ENCODE data around the gene AQP12B. TPM values are rescaled to one million over a fixed set of nuclear protein-coding genes. Genes with fewer than 3 reads are reported as not detected.

AQP12B gene
- total RNA-seq, 2 donors from 2014 or later = not detected

DNA sequence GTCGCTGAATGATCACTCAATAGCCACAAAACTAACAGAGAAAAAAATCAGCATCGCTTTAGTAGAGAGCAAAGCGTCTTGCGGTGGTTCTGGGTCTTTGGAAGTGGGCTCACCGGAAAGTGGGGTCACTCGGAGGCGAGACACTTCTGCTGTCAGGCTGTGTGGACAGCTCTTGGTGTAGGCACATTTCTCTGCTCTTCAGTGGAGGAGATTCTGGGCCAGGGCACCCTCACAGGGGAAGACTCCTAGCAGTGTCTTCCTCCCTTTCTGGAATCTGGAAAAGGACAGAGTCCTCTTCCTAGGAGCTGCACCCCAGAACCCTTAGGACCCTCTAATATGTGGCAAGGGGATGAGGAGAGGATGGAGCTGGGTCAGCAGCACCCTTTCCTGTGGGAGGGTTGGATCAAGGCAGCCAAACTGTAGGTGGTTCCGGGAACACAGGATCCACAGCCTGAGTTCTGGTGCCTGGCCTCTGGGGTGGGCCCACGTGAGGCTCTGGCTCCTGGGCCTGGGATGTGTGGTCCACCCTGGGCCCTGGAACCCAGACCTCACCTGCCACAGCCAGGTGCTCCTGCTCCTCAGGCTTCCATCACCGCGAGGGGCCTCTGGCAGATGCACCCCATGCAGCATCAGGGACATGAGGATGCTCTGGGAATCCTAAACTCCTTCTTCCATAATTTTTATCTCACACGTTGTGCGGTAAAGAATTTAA, 32.3 kb downstream of the AQP12B start:
- Mint-ChIP-seq H3K27me3 (ENCODE audit: low read depth) (peaks cover 46% of the 10 kb centered on the region), H3K4me1 (ENCODE audit: low read depth) (no peaks in the 10 kb centered on the region), H3K4me3 (no peak overlapping the region), H3K9me3 (no peaks in the 10 kb centered on the region), H3K36me3 (ENCODE audit: insufficient read depth in 2 of 2) (no peaks in the 10 kb centered on the region), H3K27ac (no peak overlapping the region)
- no peak for DNase-seq
- no peak for ATAC-seq (replicated peaks in 1 of 2)

DNA sequence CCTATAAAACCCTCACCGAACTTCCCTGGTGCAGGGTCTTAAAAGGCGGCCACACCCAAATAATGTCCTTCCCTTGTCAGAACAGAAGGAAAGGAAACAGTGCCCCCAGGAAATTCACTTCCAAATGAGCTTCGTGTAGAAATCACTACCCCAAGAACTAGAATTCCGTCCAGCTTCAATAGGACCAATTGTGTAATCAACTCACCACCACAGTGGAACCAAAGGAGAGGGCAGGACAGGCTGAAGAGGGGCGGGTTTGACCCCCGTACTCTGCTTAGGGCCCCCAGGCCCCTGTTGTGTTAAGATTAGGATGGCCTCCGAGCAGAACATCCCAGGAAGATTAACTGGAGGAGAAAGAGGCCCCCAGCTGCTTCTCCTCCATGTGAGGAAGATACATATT, 33.4 kb downstream of the AQP12B start:
- H3K4me3 Mint-ChIP-seq = no peak overlapping the region
- no peaks in the 10 kb centered on the region for H3K9me3 Mint-ChIP-seq
- H3K36me3 Mint-ChIP-seq (ENCODE audit: insufficient read depth in 2 of 2) = no peaks in the 10 kb centered on the region
- no peak overlapping the region for H3K27ac Mint-ChIP-seq
- no peaks in the 10 kb centered on the region for H3K4me1 Mint-ChIP-seq (ENCODE audit: low read depth)
- ATAC-seq (replicated peaks in 1 of 2) (no peak), DNase-seq (no peak)
- peaks cover 38% of the 10 kb centered on the region for H3K27me3 Mint-ChIP-seq (ENCODE audit: low read depth)

DNA sequence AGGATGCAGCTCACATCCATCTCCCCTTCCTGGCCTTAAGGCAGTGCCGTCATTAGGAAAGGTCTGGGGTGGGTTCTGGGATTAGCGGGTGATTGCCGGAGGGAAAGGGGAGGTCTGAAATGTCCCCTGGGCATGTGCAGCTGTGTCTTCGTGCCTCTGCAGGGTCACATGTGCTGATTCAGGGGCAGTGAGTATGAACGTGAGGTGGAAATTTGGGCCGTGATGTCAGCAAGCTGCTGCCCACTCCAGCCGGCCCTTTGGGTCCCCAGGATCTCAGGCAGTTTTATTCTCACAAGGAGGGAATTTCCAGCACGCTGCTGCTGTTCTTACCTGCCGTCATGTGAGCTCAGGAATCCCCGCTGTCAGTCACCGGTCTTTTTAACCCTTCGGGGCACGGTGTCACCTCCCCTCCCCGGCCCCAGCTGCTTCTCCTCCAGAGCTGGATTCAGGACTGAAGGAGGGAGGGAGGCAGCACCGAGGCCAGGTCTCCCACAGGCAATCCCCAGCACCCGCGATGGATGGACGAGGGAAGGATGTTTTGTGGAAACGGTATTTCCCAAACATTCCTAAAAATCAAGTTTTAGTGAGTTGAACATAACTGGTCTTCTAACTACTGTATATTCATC, 33.9 kb downstream of the AQP12B start:
- no peaks in the 10 kb centered on the region for H3K36me3 Mint-ChIP-seq (ENCODE audit: insufficient read depth in 2 of 2)
- H3K9me3 Mint-ChIP-seq = no peaks in the 10 kb centered on the region
- DNase-seq (no peak), ATAC-seq (replicated peaks in 1 of 2) (no peak)
- no peak overlapping the region for H3K4me3 Mint-ChIP-seq
- H3K27ac Mint-ChIP-seq = no peak overlapping the region
- no peaks in the 10 kb centered on the region for H3K4me1 Mint-ChIP-seq (ENCODE audit: low read depth)
- H3K27me3 Mint-ChIP-seq (ENCODE audit: low read depth) = peaks cover 37% of the 10 kb centered on the region

- Mint-ChIP-seq H3K36me3 (ENCODE audit: insufficient read depth in 2 of 2) (no peaks in the 10 kb centered on the region), H3K27me3 (ENCODE audit: low read depth) (peaks cover 31% of the 10 kb centered on the region), H3K4me1 (ENCODE audit: low read depth) (no peaks in the 10 kb centered on the region), H3K4me3 (no peak overlapping the region), H3K27ac (no peak overlapping the region), H3K9me3 (no peaks in the 10 kb centered on the region)
- ATAC-seq (replicated peaks in 1 of 2) (no peak), DNase-seq (no peak)
These were observed 34.5 kb downstream of the AQP12B start for GRCh38 chr2:240648155-240648649.

- no peaks in the 10 kb centered on the region for H3K9me3 Mint-ChIP-seq
- no peak overlapping the region for H3K4me3 Mint-ChIP-seq
- DNase-seq (no peak), ATAC-seq (replicated peaks in 1 of 2) (no peak)
- peaks cover 29% of the 10 kb centered on the region for H3K27me3 Mint-ChIP-seq (ENCODE audit: low read depth)
- no peak overlapping the region for H3K27ac Mint-ChIP-seq
- no peaks in the 10 kb centered on the region for H3K4me1 Mint-ChIP-seq (ENCODE audit: low read depth)
- no peaks in the 10 kb centered on the region for H3K36me3 Mint-ChIP-seq (ENCODE audit: insufficient read depth in 2 of 2)
These were observed 35.1 kb downstream of the AQP12B start for GRCh38 chr2:240647503-240648154.

DNA sequence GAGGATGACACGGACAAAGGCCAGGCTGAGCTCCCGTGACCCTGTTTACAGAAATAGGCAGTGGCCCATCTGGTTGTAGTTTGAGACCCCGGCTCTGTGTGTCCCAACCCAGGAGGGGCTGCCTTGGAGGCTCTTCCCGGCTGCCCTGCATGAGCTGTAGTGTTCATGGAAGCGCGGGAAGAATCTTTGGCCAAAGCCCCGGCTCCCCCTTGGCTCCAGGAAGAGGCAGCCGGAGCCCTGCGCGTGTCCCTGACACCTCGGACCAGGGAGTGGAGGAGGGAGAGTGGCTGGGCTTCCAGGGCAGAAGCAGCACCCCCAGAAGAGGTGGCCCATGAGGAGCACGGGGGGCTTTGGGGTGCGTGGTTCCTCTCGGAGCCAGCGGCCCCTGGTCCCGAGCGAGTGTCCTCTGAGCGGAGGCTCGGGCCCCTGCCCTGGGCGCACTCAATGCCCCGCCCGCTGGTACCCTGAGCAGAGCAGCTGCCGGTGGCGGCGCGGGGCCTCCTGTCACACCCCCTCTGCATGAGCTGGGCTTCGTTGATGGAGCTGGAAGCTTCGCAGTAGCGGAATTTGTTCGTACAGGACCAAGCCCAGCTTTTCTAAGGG, 35.7 kb downstream of the AQP12B start:
- Mint-ChIP-seq H3K27me3 (ENCODE audit: low read depth) (peaks cover 26% of the 10 kb centered on the region), H3K27ac (no peak overlapping the region), H3K4me1 (ENCODE audit: low read depth) (no peaks in the 10 kb centered on the region), H3K36me3 (ENCODE audit: insufficient read depth in 2 of 2) (no peaks in the 10 kb centered on the region), H3K9me3 (no peaks in the 10 kb centered on the region), H3K4me3 (no peak overlapping the region)
- DNase-seq (no peak), ATAC-seq (replicated peaks in 1 of 2) (no peak)

DNA sequence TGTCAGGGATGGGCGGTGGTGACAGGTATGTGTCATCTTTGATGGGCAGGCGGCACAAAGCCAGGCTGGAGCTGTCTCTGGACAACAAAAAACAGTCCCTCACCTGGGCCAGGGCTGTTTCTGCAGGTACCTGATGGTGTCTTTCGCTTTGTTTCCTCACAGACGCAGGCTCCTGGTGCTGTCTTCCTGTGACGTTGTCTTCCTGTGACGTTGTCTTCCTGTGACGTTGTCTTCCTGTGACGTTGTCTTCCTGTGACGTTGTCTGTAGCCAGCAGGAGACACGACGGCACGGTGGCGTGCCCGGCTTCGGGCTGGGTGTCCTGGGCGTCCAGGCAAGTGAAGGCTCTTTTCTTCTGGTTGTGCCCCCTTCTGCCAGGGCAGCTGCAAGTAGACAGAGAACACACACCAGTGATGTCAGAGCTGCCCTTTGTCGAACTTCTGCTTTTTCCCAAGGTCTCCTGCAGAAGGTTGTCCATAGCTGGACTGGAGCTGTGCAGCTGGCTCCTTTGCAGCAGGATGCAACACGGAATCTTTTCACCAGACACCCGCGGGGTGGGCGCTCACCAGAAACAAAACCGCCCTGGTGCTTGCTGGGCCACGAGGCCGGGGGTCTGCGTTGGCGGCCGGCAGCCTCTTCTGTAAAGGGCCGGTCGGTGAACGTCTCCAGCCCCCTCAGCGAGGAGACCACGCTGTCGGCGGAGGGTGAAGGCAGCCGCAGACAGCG, 36.3 kb downstream of the AQP12B start:
- no peaks in the 10 kb centered on the region for H3K4me1 Mint-ChIP-seq (ENCODE audit: low read depth)
- no peak for DNase-seq
- no peaks in the 10 kb centered on the region for H3K36me3 Mint-ChIP-seq (ENCODE audit: insufficient read depth in 2 of 2)
- H3K4me3 Mint-ChIP-seq = no peak overlapping the region
- no peak overlapping the region for H3K27ac Mint-ChIP-seq
- H3K27me3 Mint-ChIP-seq (ENCODE audit: low read depth) = peaks cover 21% of the 10 kb centered on the region
- ATAC-seq (replicated peaks in 1 of 2) = no peak
- H3K9me3 Mint-ChIP-seq = no peaks in the 10 kb centered on the region

GRCh38 chr2:240645801-240646175, 36.9 kb downstream of the AQP12B start:
- Mint-ChIP-seq H3K27ac (no peak overlapping the region), H3K27me3 (ENCODE audit: low read depth) (peaks cover 20% of the 10 kb centered on the region), H3K4me1 (ENCODE audit: low read depth) (no peaks in the 10 kb centered on the region), H3K4me3 (no peak overlapping the region), H3K9me3 (no peaks in the 10 kb centered on the region), H3K36me3 (ENCODE audit: insufficient read depth in 2 of 2) (no peaks in the 10 kb centered on the region)
- ATAC-seq (replicated peaks in 1 of 2) = no peak
- DNase-seq = no peak

- H3K4me1 Mint-ChIP-seq (ENCODE audit: low read depth) = no peaks in the 10 kb centered on the region
- H3K27ac Mint-ChIP-seq = no peak overlapping the region
- H3K36me3 Mint-ChIP-seq (ENCODE audit: insufficient read depth in 2 of 2) = no peaks in the 10 kb centered on the region
- H3K27me3 Mint-ChIP-seq (ENCODE audit: low read depth) = peaks cover 20% of the 10 kb centered on the region
- DNase-seq (no peak), ATAC-seq (replicated peaks in 1 of 2) (no peak)
- no peaks in the 10 kb centered on the region for H3K9me3 Mint-ChIP-seq
- H3K4me3 Mint-ChIP-seq = no peak overlapping the region
These were observed 37.3 kb downstream of the AQP12B start for GRCh38 chr2:240645346-240645745.

DNA sequence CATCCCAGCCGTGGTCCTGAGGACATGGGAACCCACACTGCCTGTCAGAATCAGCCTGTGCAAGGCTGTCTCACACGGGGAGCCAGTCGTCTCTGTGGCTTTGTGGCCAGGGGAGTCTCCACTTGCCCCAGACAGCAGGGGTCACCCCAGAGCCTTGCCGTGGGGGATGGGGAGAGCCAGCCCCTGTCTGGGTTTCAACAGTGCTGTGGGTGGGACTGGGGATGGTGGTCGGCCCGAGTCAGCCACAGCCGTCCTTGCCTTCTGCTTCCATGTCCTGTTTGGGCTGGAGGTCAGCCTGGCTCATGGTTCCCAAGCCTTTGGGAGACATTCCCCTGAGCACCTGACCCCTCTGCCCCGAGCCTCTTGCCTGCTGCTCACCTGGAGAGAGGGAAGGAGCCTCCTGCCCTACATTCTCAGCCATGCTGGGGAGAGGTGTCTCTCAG, 37.8 kb downstream of the AQP12B start:
- Mint-ChIP-seq H3K27ac (no peak overlapping the region), H3K27me3 (ENCODE audit: low read depth) (peaks cover 20% of the 10 kb centered on the region), H3K36me3 (ENCODE audit: insufficient read depth in 2 of 2) (no peaks in the 10 kb centered on the region), H3K9me3 (no peaks in the 10 kb centered on the region), H3K4me3 (no peak overlapping the region), H3K4me1 (ENCODE audit: low read depth) (no peaks in the 10 kb centered on the region)
- no peak for ATAC-seq (replicated peaks in 1 of 2)
- DNase-seq = no peak

DNA sequence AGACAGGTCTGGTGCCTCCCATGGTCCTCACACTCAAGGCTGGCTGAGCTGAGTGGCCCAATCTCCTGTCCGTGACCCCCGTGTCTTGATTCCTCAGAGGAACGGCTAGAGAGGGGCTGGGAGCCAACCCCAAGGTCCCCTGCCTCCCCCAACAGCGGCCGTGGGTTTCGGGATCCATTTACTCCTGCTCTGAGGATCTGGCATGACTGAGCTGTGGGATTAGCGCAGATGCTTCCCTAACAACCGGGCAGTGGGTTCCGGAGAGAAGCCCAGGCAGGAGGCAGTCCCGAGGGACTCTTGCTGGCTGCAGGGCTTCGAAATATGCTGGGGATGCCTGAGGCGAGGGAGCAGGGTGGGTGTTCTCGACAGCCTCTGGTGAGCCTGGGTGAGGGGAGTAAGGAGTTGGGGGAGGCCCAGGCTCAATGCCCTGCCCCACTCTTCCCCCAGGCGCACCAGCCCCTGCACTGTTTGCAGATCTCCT, 38.5 kb downstream of the AQP12B start:
- Mint-ChIP-seq H3K27ac (no peak overlapping the region), H3K4me3 (no peak overlapping the region), H3K36me3 (ENCODE audit: insufficient read depth in 2 of 2) (no peaks in the 10 kb centered on the region), H3K9me3 (no peaks in the 10 kb centered on the region), H3K27me3 (ENCODE audit: low read depth) (peaks cover 16% of the 10 kb centered on the region), H3K4me1 (ENCODE audit: low read depth) (no peaks in the 10 kb centered on the region)
- ATAC-seq (replicated peaks in 1 of 2) = no peak
- no peak for DNase-seq

- Mint-ChIP-seq H3K27me3 (ENCODE audit: low read depth) (peaks cover 11% of the 10 kb centered on the region), H3K27ac (no peak overlapping the region)
These were observed 38.9 kb downstream of the AQP12B start for GRCh38 chr2:240643811-240644150.

More at GRCh38 chr2:240643811-240644150, 38.9 kb downstream of the AQP12B start:
- Mint-ChIP-seq H3K4me3 (no peak overlapping the region), H3K9me3 (no peaks in the 10 kb centered on the region), H3K4me1 (ENCODE audit: low read depth) (no peaks in the 10 kb centered on the region), H3K36me3 (ENCODE audit: insufficient read depth in 2 of 2) (no peaks in the 10 kb centered on the region)
- no peak for ATAC-seq (replicated peaks in 1 of 2)
- no peak for DNase-seq
